CD4-positive, alpha-beta T cell (primary cell): ENCODE data around the gene SDK2. TPM values are rescaled to one million over a fixed set of nuclear protein-coding genes. Genes with fewer than 3 reads are reported as not detected.

Source experiments
- ATAC-seq: fragments of 200-7000 bp; cut with Tn5 transposase; one replicate; pipeline ENCODE4 v1.10.0; 2022; ENCODE audit warnings: mild to moderate bottlenecking; ENCODE audit not compliant: poor library complexity
- CTCF ChIA-PET: fragments of 350-600 bp; sonication (Branson Sonifier 250); formaldehyde crosslinking; loops from one replicate; lab custom pipeline; 2021; ENCODE audit warnings: antibody characterized with exemption, inconsistent platforms; lab: Charles Lee
- POLR2A ChIA-PET: fragments of 350-600 bp; sonication (Branson Sonifier 250); formaldehyde crosslinking; loops from one replicate; lab custom pipeline; 2021; ENCODE audit warnings: antibody characterized with exemption, inconsistent platforms; lab: Charles Lee
- DNase-seq, 14 experiments: peaks; one replicate each; pipeline ENCODE4 v3.0.0-alpha.2; 2013 to 2020; ENCODE audit warnings: mixed read lengths in 2 of 14
- H3K27ac ChIP-seq, 2 donors: one replicate each; pipeline versions ENCODE4 v1.5.1 to v1.7.0; 2013; ENCODE audit warnings: low read length in 2 of 2, low read depth in 1 of 2, mild to moderate bottlenecking in 1 of 2
- H3K27me3 ChIP-seq, 2 experiments: 1 replicate in 1 of 2; 2 replicates in 1 of 2; pipeline versions ENCODE4 v1.6.1 to v1.7.0; 2013; ENCODE audit warnings: low read length in 2 of 2, control low read depth in 1 of 2, mild to moderate bottlenecking in 1 of 2, moderate library complexity in 1 of 2; ENCODE audit not compliant: insufficient read depth in 2 of 2, control insufficient read depth in 1 of 2
- H3K36me3 ChIP-seq: one replicate; pipeline ENCODE4 v1.6.1; 2013; ENCODE audit warnings: low read length, control low read depth; ENCODE audit not compliant: insufficient read depth
- H3K4me1 ChIP-seq: one replicate; pipeline ENCODE4 v1.6.1; 2013; ENCODE audit warnings: low read length, control low read depth; ENCODE audit not compliant: insufficient read depth
- H3K4me3 ChIP-seq: one replicate; pipeline ENCODE4 v1.5.1; 2013; ENCODE audit warnings: mild to moderate bottlenecking, low read length, moderate library complexity
- H3K9me3 ChIP-seq, 2 experiments: 1 replicate in 1 of 2; 2 replicates in 1 of 2; pipeline versions ENCODE4 v1.6.1 to v1.7.0; 2013; ENCODE audit warnings: low read length in 2 of 2, mild to moderate bottlenecking in 2 of 2, control low read depth in 1 of 2, moderate library complexity in 1 of 2; ENCODE audit not compliant: control insufficient read depth in 1 of 2, insufficient read depth in 1 of 2
- H3K27ac Mint-ChIP-seq: one replicate; pipeline ENCODE4 v1.8.0; 2020; ENCODE audit warnings: mixed read lengths
- H3K27me3 Mint-ChIP-seq: one replicate; pipeline ENCODE4 v1.8.0; 2021; ENCODE audit warnings: mixed read lengths
- H3K36me3 Mint-ChIP-seq: one replicate; pipeline ENCODE4 v1.8.0; 2021; ENCODE audit warnings: low read depth, mixed read lengths
- H3K4me1 Mint-ChIP-seq: one replicate; pipeline ENCODE4 v1.8.0; 2021; ENCODE audit warnings: low read depth, mixed read lengths
- H3K4me3 Mint-ChIP-seq: one replicate; pipeline ENCODE4 v1.8.0; 2020; ENCODE audit warnings: mild to moderate bottlenecking, mixed read lengths
- H3K9me3 Mint-ChIP-seq: one replicate; pipeline ENCODE4 v1.8.0; 2020; ENCODE audit warnings: mixed read lengths
- intact Hi-C, 2 experiments: fragments of 100-400 bp; cut with DNase I in 1 of 2; cut with micrococcal nuclease in 1 of 2; formaldehyde crosslinking; loops; one replicate each; pipeline versions ENCODE4 v1.15.1 to v1.9.0; 2023 to 2025; cut with DNase I, micrococcal nuclease
- total RNA-seq, 174 experiments: library from RNA in 2 of 174; stranded (reverse) in 2 of 174; gene quantifications; one replicate each; pipeline ENCODE4 v1.2.3 and lab custom pipeline; 2021 to 2026
- TF ChIP-seq, protein P1 (sequence below): fragments of 200-600 bp; IDR thresholded peaks from one replicate; pipeline ENCODE4 v1.8.0; 2022; ENCODE audit warnings: antibody characterized with exemption, mild to moderate bottlenecking

SDK2 gene
- total RNA-seq, 2 experiments from 2014 or later = 8.1 to 8.2 TPM

DNA sequence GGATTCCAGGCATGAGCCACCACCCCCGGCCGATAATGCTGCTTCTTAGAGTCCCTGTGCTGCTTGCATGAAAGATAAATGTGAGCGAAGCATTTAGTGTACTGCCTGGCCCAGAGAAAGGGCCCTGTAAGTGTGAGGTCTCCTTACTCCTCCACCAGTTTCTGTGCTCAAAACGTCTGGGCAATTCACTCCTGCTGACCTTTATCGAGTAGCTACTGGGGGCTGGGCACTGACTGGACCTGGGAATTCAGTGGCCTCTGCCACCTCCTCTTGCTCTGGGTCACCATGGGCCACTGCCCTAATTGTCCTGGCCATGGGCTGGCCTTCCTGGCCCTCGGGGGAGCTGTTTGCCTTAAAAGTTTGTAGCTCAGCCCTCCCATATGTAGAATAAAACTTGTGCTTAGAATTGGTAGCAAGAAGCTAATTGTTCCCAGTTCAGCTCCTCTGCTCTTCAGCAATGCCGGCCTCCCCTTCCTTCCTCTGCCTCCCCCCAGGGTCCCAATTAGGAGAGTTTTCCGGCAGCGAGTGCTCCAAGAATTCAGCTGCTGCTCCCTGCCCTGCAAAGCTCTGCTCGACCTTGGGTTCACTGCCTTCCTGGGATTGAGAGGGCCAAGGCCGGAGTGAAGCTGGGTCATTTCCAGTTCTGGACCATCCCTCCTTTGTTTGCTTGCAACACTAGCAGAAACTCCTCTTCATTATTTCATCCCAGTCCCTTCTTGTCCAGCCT, 233.5 kb downstream of the SDK2 start:
- ATAC-seq = no peak
- intact Hi-C loops = no loop called here
- Histone ChIP-seq H3K27ac (no peak overlapping the region), H3K9me3 (no peaks in the 10 kb centered on the region), H3K4me3 (no peak overlapping the region), H3K4me1 (no peaks in the 10 kb centered on the region), H3K36me3 (no peaks in the 10 kb centered on the region), H3K27me3 (no peaks in the 10 kb centered on the region)
- POLR2A ChIA-PET = no interaction called here
- TF ChIP-seq, protein P1, sequence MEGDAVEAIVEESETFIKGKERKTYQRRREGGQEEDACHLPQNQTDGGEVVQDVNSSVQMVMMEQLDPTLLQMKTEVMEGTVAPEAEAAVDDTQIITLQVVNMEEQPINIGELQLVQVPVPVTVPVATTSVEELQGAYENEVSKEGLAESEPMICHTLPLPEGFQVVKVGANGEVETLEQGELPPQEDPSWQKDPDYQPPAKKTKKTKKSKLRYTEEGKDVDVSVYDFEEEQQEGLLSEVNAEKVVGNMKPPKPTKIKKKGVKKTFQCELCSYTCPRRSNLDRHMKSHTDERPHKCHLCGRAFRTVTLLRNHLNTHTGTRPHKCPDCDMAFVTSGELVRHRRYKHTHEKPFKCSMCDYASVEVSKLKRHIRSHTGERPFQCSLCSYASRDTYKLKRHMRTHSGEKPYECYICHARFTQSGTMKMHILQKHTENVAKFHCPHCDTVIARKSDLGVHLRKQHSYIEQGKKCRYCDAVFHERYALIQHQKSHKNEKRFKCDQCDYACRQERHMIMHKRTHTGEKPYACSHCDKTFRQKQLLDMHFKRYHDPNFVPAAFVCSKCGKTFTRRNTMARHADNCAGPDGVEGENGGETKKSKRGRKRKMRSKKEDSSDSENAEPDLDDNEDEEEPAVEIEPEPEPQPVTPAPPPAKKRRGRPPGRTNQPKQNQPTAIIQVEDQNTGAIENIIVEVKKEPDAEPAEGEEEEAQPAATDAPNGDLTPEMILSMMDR = no peak
- Mint-ChIP-seq H3K4me1 (no peaks in the 10 kb centered on the region), H3K36me3 (peaks cover 25% of the 10 kb centered on the region), H3K27me3 (no peaks in the 10 kb centered on the region), H3K27ac (no peak overlapping the region), H3K4me3 (no peak overlapping the region), H3K9me3 (no peaks in the 10 kb centered on the region)
- CTCF ChIA-PET = no interaction called here
- no peak for DNase-seq

DNA sequence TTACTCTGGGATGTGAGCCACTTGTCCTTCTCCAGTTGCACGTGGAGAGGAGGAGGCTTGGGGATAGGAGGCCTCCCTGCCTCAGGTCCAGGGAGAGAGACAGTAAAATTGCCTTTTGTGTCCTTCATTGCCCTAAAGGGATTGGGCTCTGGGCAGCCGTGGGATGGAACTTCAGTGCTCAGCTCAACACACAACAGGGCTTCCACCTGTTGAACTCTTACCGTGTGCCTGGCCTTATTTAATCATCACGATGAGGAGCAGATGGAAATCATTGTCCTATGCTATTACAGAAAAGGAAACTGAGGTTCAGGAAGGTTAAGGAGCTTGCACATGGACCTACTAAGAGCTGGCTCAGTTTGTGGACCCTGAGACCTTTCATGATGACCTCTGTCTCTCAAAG, 240.0 kb downstream of the SDK2 start:
- Histone ChIP-seq H3K27me3 (no peaks in the 10 kb centered on the region), H3K9me3 (no peaks in the 10 kb centered on the region), H3K27ac (no peak overlapping the region), H3K4me1 (peaks cover 4% of the 10 kb centered on the region), H3K36me3 (no peaks in the 10 kb centered on the region), H3K4me3 (no peak overlapping the region)
- Mint-ChIP-seq H3K36me3 (peaks cover 5% of the 10 kb centered on the region), H3K9me3 (no peaks in the 10 kb centered on the region), H3K27me3 (no peaks in the 10 kb centered on the region), H3K27ac (no peak overlapping the region), H3K4me3 (no peak overlapping the region), H3K4me1 (no peaks in the 10 kb centered on the region)
- DNase-seq (no peak), ATAC-seq (no peak)
- ChIA-PET CTCF (interaction anchor here (0.7 kb wide), 1 partner anchor 848 kb away, joined by 3 read pairs; no protein-coding TSS in a partner anchor), POLR2A (no interaction called here)
- TF ChIP-seq, protein P1 = no peak
- intact Hi-C loops = no loop called here

DNA sequence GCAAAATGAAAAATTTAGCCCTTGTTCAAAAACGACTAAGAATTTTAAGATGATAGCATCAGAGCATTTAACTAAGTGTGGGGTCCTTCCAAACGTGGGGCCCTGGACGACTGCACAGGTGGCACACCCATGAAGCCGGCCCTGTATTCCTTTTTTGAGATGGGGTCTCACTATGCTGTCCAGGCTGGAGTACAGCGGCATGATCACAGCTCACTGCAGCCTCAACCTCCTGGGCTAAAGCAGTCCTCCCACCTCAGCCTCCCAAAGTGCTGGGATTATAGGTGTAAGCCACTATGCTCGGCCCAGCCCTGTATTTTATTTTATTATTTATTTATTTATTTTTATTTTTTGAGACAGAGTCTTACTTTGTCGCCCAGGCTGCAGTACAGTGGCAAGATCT, 241.8 kb downstream of the SDK2 start:
- Mint-ChIP-seq H3K4me3 (no peak overlapping the region), H3K27ac (no peak overlapping the region), H3K27me3 (no peaks in the 10 kb centered on the region), H3K9me3 (no peaks in the 10 kb centered on the region), H3K4me1 (no peaks in the 10 kb centered on the region), H3K36me3 (peaks cover 10% of the 10 kb centered on the region)
- ATAC-seq (no peak), DNase-seq (no peak)
- POLR2A ChIA-PET = no interaction called here
- Histone ChIP-seq H3K4me3 (no peak overlapping the region), H3K27ac (no peak overlapping the region), H3K9me3 (no peaks in the 10 kb centered on the region), H3K36me3 (no peaks in the 10 kb centered on the region), H3K4me1 (peaks cover 4% of the 10 kb centered on the region), H3K27me3 (no peaks in the 10 kb centered on the region)
- TF ChIP-seq, protein P1 = no peak
- intact Hi-C loops = no loop called here
- CTCF ChIA-PET = no interaction called here
